Fibroblast of villous mesenchyme (primary cell): ENCODE results near the gene INSYN2A. TPM values are rescaled to one million over a fixed set of nuclear protein-coding genes. Genes with fewer than 3 reads are reported as not detected.

Experiments used
- DNase-seq: peaks from one replicate; pipeline ENCODE4 v3.0.0-alpha.2; 2010; ENCODE audit warnings: low read depth
- H3K4me3 ChIP-seq: 2 replicates; pipeline ENCODE4 v1.5.1; 2011; ENCODE audit warnings: low read depth, mild to moderate bottlenecking, low read length
- total RNA-seq: library from RNA; depleted of rRNA; stranded (reverse); fragments of >200 nt; gene quantifications from 2 replicates; pipeline ENCODE4 v1.2.3, GENCODE V29; 2012
- TF ChIP-seq, protein P1 (sequence below): IDR thresholded peaks from 2 replicates; pipeline ENCODE4 v1.5.1; 2012; ENCODE audit warnings: low read depth, mild to moderate bottlenecking, low read length; ENCODE audit not compliant: insufficient read depth

The INSYN2A gene
- total RNA-seq, 1 donor: under 0.01 TPM

GRCh38 chr10:127151541-127151940 is 44.9 kb downstream of the INSYN2A start:
- TF ChIP-seq, protein P1, sequence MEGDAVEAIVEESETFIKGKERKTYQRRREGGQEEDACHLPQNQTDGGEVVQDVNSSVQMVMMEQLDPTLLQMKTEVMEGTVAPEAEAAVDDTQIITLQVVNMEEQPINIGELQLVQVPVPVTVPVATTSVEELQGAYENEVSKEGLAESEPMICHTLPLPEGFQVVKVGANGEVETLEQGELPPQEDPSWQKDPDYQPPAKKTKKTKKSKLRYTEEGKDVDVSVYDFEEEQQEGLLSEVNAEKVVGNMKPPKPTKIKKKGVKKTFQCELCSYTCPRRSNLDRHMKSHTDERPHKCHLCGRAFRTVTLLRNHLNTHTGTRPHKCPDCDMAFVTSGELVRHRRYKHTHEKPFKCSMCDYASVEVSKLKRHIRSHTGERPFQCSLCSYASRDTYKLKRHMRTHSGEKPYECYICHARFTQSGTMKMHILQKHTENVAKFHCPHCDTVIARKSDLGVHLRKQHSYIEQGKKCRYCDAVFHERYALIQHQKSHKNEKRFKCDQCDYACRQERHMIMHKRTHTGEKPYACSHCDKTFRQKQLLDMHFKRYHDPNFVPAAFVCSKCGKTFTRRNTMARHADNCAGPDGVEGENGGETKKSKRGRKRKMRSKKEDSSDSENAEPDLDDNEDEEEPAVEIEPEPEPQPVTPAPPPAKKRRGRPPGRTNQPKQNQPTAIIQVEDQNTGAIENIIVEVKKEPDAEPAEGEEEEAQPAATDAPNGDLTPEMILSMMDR: no peak
- DNase-seq: no peak
- H3K4me3 ChIP-seq: no peak overlapping the region

DNA sequence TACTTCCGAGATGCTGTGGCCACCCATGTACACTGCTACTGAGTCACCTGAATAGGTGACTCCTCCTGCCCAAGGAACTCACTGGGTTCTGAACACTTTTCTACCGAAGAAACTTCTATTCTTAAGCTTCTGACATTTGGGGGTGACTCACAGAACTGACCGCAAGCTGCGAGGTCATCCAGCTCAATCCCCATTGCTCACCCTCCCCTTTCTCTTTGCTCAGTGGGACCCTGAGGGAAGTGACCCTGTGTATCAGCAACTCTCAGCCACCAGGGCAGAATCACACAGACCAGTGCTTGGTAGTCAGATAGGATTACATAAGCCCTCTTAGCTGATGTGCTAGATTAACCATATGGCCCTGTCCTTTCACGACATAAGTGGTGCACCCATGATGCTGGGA is 46.3 kb downstream of the INSYN2A start:
- TF ChIP-seq, protein P1: no peak
- no peak overlapping the region for H3K4me3 ChIP-seq
- DNase-seq: peak; percentile 11

- peak; percentile 16 for DNase-seq
- no peak overlapping the region for H3K4me3 ChIP-seq
- TF ChIP-seq, protein P1: no peak
These were observed 46.8 kb downstream of the INSYN2A start for GRCh38 chr10:127149501-127150081.

DNA sequence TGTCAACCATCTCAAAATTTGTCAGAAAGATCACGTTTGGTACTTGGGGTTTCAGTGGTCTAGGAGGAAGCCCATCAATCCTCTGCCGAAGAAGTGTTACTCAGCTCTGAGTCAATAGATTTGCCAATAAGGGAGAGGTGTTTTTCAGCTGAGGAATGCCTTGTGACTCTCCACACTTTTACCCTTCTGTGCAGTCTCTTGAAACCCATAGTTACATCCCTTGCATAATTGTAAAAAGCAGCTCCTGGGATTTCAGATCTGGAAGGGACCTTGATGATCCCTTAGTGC is 47.5 kb downstream of the INSYN2A start:
- TF ChIP-seq, protein P1: no peak
- H3K4me3 ChIP-seq: no peak overlapping the region
- DNase-seq: peak; percentile 64

- TF ChIP-seq, protein P1: no peak
- peak; percentile 70 for DNase-seq
- peak overlapping the region; percentile 1 for H3K4me3 ChIP-seq
These were observed 48.1 kb downstream of the INSYN2A start for GRCh38 chr10:127148066-127148932.

- DNase-seq: no peak
- TF ChIP-seq, protein P1: no peak
- no peak overlapping the region for H3K4me3 ChIP-seq
These were observed 49.7 kb downstream of the INSYN2A start for GRCh38 chr10:127146661-127147060.
